NCI-H2081 (cell line): ENCODE data around the gene AGAP3.

Source experiments
- DNase-seq, 2 experiments: peaks; one replicate each; lab custom pipeline; 2025; lab: John Stamatoyannopoulos, UW

Gene AGAP3

GRCh38 chr7:151057989-151058780, 28.1 kb upstream of the AGAP3 start:
- peak; percentile 100 for DNase-seq

GRCh38 chr7:151058781-151059366, 27.4 kb upstream of the AGAP3 start:
- DNase-seq = no peak

DNA sequence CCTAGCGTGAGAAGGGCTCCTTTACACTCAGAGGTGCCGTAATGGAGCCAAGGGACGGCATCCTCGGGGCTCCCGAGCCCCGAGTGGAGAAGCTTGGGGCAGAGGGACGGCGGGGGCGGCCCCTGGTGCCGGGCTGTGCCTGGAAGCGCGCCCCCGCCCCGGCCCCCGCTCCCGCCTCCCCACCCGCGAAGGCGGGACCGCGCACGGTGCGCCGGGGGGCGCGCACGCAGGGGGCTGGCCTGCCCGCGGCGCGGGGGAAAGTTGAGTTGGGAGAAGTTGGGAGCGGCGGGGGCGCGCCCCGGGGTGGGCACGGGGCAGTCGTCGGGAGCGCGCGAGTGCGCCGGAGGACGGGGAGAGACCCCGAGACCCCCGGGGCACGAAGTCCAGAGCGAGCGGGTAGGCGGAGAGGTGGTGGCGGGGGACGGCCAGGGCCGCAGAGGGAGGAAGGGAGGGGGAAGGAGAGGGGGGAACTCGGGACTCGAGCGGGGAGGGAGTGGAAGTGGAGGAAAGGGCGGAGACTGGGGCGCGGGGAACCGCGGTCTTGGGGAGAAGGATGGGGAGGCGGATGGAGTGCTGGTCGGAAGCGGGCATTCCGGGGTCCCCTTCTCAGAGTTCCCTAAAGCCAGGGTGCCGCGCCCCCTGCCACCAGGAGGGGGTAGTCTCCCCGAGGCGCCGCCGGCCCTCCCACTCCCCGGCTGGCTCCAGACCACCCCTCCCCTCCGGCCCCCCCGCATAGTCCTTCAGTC, 26.7 kb upstream of the AGAP3 start, which contains the start of gene SLC4A2:
TSS of gene SLC4A2 (plus strand) at position 223 of the 746 bp plus-strand sequence. CDS start 2,399 bp downstream, outside the sequence.
- DNase-seq = peak; percentile 73 to 84

GRCh38 chr7:151060113-151060415, 26.2 kb upstream of the AGAP3 start:
- no peak for DNase-seq

DNA sequence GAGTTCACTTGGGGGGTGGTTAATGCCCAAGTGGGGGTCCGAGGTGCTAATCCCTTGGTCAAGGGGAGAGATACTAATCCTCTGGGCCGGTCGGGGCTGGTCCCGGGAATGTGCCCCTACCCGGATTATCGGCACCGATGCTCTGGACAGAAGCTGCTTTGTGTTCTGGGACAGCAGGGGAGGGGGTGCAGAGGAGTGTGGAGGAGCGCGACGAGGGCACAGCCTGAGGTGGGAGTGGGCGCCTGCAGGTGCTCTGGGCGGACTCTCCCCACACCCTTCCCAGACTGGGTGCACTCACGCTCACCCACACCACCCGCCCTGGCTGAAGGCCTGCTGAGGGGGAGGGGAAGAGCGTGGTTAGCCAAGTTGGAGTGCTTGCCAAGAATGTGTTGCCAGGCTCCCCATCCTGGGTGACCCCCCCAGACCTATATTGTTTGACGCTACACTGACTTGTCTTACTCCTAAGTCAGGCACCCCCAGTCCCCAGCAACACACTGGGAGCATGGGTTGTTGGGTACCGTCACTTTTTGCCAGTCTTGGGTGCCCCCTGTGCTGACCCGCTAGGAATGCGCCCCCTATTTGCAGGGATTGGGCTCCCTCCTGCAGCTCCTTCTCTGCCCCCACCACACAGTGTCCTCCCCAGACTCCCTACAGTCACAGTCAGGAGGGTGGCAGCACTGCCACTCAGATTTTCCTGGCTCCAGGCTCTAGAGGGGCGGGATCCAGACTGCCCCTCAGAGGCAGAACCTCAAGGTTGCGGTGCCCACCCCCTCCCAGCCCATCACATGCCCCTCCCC, 25.7 kb upstream of the AGAP3 start:
- peak; percentile 19 to 48 for DNase-seq

- DNase-seq = no peak
Measured at GRCh38 chr7:151061213-151062110, 24.8 kb upstream of the AGAP3 start.

GRCh38 chr7:151062111-151062398, 24.2 kb upstream of the AGAP3 start:
- no peak for DNase-seq

GRCh38 chr7:151062399-151063211, 23.7 kb upstream of the AGAP3 start:
- no peak for DNase-seq

- DNase-seq = no peak
Measured at GRCh38 chr7:151063212-151063561, 23.1 kb upstream of the AGAP3 start.

- DNase-seq = no peak
Measured at GRCh38 chr7:151064454-151064853, 21.8 kb upstream of the AGAP3 start.

- no peak for DNase-seq
Measured at GRCh38 chr7:151064993-151065392, 21.3 kb upstream of the AGAP3 start.

DNA sequence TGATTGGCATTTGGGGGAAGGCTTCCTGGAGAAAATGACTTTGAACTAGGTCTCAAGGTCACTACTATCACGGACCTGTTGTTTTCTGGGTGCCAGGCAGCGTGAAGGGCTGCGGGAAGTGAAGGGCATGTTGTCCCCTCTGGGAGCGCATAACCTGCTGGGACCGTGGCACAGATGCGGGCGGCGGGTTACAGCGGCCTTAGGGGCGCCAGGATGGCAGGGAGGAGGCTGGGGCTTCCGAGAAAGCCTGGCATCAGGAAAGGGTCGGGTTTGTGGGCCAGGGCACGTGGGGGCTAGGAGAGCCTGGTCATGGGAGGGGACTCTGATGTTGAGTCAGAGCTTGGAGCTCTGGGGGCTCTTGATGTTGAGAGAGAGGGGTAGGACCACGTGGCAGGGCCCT, 20.8 kb upstream of the AGAP3 start:
- DNase-seq = no peak

GRCh38 chr7:151066273-151066974, 19.9 kb upstream of the AGAP3 start:
- DNase-seq = no peak

DNA sequence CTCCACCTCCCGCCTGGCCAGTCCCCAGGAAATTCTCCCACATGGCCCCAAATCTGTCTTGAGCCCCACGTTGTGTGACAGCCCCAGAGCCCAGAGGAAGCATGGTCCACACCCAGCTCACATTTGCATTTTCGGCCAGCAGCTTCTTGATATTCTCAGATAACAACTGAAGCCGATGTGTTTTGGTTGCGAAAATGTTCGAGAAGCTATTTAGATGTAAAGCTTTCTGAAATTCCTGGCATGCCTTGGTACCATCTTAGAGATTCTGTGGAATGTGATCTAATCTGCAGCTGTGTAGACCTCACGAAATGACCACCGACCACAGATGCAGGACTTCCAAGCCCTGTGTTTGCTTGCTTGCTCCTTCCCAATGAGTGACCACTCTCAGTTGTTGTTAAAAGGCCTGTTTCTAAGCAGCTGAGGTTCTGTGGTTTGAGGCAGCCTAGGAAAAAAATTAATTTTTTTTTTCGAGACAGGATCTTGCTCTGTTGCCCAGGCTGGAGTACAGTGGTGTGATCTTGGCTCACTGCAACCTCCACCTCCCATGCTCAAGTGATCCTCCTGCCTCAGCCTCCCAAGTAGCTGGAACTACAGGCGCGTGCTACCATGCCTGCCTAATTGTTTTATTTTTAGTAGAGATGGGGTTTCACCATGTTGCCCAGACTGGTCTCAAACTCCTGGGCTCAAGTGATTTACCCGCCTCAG, 18.1 kb upstream of the AGAP3 start:
- DNase-seq = no peak

DNA sequence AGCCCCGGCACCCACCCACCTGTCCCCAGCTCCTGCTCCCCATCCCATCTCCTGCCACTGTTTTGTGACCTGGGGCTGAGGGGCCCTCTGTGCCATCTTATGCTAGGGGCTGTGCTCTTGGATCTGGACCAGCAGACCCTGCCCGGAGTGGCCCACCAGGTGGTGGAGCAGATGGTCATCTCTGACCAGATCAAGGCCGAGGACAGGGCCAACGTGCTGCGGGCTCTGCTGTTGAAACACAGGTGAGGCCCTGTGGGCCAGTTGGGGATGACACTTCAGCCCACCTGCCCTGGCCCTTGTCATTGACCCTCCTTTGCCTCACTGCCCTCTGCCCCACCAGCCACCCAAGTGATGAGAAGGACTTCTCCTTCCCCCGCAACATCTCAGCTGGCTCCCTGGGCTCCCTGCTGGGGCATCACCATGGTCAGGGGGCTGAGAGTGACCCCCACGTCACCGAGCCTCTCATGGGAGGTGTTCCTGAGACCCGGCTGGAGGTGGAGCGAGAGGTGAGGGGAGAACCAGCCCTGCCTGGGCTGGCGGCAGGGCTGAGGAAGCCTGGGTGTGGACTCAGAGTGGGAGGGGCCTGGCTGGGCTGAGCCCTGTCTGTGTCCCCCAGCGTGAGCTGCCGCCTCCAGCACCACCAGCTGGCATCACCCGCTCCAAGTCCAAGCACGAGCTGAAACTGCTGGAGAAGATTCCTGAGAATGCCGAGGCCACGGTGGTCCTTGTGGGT, 16.3 kb upstream of the AGAP3 start:
- DNase-seq = no peak

DNA sequence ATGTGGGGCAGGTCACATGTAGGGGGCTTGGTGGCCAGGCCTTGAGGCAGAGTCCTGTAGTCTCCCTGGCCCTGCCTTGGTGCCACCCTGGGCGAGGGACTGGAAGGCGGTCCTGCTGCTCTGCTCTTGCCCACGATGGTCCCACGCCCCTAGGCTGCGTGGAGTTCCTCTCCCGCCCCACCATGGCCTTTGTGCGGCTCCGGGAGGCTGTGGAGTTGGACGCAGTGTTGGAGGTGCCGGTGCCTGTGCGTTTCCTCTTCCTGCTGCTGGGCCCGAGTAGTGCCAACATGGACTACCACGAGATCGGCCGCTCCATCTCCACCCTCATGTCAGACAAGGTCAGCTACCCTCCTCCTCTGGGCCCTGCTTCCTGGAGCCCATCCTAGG, 15.7 kb upstream of the AGAP3 start:
- DNase-seq = no peak

- DNase-seq = no peak
Measured at GRCh38 chr7:151071032-151071866, 15.0 kb upstream of the AGAP3 start.

DNA sequence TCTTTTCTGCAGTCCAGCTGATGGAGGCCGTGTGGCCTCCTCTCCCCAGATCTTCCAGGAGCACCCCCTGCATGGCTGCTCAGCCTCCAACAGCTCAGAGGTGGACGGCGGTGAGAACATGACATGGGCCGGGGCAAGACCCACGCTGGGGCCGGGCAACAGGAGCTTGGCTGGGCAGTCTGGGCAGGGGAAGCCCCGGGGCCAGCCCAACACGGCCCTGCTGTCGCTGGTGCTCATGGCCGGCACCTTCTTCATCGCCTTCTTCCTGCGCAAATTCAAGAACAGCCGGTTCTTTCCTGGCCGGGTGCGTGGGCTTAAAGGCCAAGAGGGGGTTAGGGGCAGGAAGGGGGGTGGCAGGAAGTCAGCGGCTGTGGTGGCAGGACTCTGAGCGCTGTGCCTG, 12.3 kb upstream of the AGAP3 start:
- DNase-seq = no peak
